Measurements from ENCODE around the gene UGT1A3.

DNA sequence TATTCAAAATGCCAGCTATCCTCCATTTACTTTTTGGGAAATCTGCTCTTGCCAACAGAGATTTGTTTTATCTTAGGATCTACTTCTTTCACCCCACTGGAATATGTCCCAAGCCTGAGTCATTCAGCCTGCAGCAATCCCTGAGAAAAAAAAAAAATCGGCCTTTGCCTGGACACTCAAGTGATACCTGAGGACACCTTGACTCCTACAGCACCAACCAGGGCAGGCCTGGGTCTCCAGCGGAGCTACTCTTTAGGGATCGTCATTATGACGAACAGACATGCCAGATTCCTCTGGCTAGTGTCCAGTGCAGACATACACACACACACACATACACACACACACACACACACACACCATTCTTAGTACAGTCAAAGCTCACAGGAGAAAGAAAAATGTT lies 38.4 kb upstream of the UGT1A3 start:
- TF ChIP-seq, protein P1, sequence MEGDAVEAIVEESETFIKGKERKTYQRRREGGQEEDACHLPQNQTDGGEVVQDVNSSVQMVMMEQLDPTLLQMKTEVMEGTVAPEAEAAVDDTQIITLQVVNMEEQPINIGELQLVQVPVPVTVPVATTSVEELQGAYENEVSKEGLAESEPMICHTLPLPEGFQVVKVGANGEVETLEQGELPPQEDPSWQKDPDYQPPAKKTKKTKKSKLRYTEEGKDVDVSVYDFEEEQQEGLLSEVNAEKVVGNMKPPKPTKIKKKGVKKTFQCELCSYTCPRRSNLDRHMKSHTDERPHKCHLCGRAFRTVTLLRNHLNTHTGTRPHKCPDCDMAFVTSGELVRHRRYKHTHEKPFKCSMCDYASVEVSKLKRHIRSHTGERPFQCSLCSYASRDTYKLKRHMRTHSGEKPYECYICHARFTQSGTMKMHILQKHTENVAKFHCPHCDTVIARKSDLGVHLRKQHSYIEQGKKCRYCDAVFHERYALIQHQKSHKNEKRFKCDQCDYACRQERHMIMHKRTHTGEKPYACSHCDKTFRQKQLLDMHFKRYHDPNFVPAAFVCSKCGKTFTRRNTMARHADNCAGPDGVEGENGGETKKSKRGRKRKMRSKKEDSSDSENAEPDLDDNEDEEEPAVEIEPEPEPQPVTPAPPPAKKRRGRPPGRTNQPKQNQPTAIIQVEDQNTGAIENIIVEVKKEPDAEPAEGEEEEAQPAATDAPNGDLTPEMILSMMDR (IDR thresholded peaks at IDR 0.05): no peak
- no peak for TF ChIP-seq POLR2A (IDR thresholded peaks at IDR 0.05)

All from heart left ventricle (tissue), 13 donors.